GM06990 (cell line): Measurements from ENCODE around the gene PIK3AP1.
A peak's percentile ranks its signal among the peaks of the same experiment; 100 is the strongest.
"Not testable (repeated sequence)": the region's sequence is repeated elsewhere in the genome, so short reads cannot be mapped to it uniquely, and the experiment has no call there.

Experiments used
- DNase-seq: peaks from one replicate; pipeline ENCODE4 v3.0.0-alpha.2; 2011; ENCODE audit not compliant: insufficient read length; ENCODE audit errors: extremely low read depth
- H3K27me3 ChIP-seq: replicated peaks from 2 replicates; pipeline ENCODE4 v1.6.0; 2011; ENCODE audit warnings: low read length; ENCODE audit not compliant: control insufficient read depth, insufficient read depth
- H3K36me3 ChIP-seq: 2 replicates; pipeline ENCODE4 v1.5.1; 2011; ENCODE audit warnings: low read length; ENCODE audit not compliant: control insufficient read depth, insufficient read depth
- H3K4me3 ChIP-seq: replicated peaks from 2 replicates; pipeline ENCODE4 v1.5.1; 2011; ENCODE audit warnings: low read depth, mild to moderate bottlenecking, control low read depth, low read length
- TF ChIP-seq, protein P1 (sequence below): IDR thresholded peaks from 2 replicates; pipeline ENCODE4 v1.5.1; 2011; ENCODE audit warnings: low read length, control low read depth, mild to moderate bottlenecking, inconsistent platforms; ENCODE audit not compliant: insufficient read depth, poor library complexity, severe bottlenecking

PIK3AP1 gene

GRCh38 chr10:96699613-96700012 is 20.7 kb downstream of the PIK3AP1 start:
- Histone ChIP-seq H3K27me3 (no peaks in the 10 kb centered on the region), H3K36me3 (no peaks in the 10 kb centered on the region), H3K4me3 (peak overlapping the region; percentile 61)
- TF ChIP-seq, protein P1, sequence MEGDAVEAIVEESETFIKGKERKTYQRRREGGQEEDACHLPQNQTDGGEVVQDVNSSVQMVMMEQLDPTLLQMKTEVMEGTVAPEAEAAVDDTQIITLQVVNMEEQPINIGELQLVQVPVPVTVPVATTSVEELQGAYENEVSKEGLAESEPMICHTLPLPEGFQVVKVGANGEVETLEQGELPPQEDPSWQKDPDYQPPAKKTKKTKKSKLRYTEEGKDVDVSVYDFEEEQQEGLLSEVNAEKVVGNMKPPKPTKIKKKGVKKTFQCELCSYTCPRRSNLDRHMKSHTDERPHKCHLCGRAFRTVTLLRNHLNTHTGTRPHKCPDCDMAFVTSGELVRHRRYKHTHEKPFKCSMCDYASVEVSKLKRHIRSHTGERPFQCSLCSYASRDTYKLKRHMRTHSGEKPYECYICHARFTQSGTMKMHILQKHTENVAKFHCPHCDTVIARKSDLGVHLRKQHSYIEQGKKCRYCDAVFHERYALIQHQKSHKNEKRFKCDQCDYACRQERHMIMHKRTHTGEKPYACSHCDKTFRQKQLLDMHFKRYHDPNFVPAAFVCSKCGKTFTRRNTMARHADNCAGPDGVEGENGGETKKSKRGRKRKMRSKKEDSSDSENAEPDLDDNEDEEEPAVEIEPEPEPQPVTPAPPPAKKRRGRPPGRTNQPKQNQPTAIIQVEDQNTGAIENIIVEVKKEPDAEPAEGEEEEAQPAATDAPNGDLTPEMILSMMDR: no peak
- DNase-seq: no peak

DNA sequence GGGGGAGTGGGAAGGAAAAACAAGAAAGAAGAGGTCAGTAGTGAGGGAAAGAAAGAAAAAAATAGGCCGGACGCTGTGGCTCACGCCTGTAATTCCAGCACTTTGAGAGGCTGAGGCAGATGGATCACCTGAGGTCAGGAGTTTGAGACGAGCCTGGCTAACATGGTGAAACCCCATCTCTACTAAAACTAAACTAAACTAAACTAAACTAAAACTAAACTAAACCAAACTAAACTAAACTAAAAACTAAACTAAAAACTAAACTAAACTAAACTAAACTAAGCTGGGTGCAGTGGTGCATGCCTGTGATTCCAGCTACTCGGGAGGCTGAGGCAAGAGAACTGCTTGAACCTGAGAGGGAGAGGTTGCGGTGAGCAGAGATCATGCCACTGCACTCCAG is 22.0 kb downstream of the PIK3AP1 start:
- H3K27me3 ChIP-seq, H3K36me3 ChIP-seq, DNase-seq: not testable (repeated sequence)
- H3K4me3 ChIP-seq: peak overlapping the region; percentile 51

DNA sequence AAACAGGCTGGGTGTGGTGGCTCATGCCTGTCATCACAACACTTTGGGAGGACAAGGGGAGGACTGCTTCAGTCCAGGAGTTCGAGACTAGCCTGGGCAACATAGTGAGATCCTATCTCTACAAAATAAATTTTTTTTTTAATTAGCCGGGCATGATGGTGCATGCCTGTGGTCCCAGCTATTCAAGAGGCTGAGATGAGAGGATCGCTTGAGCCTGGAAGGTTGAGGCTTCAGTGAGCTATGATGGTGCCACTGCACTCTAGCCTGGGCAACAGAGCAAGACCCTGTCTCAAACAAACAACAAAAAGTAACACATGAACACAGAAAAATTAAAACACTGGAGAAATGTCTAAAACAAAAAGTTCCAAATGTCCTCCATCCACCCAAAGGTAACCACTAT is 22.9 kb downstream of the PIK3AP1 start:
- DNase-seq: no peak
- Histone ChIP-seq H3K4me3 (peak overlapping the region; percentile 43), H3K36me3 (no peaks in the 10 kb centered on the region; the same call in 1 of the 2 replicates), H3K27me3 (no peaks in the 10 kb centered on the region)
- TF ChIP-seq, protein P1: no peak

GRCh38 chr10:96696845-96697425 is 23.4 kb downstream of the PIK3AP1 start:
- DNase-seq: peak; percentile 44
- Histone ChIP-seq H3K27me3 (no peaks in the 10 kb centered on the region), H3K4me3 (peak overlapping the region; percentile 43), H3K36me3 (no peaks in the 10 kb centered on the region; the same call in 1 of the 2 replicates)
- TF ChIP-seq, protein P1: no peak

DNA sequence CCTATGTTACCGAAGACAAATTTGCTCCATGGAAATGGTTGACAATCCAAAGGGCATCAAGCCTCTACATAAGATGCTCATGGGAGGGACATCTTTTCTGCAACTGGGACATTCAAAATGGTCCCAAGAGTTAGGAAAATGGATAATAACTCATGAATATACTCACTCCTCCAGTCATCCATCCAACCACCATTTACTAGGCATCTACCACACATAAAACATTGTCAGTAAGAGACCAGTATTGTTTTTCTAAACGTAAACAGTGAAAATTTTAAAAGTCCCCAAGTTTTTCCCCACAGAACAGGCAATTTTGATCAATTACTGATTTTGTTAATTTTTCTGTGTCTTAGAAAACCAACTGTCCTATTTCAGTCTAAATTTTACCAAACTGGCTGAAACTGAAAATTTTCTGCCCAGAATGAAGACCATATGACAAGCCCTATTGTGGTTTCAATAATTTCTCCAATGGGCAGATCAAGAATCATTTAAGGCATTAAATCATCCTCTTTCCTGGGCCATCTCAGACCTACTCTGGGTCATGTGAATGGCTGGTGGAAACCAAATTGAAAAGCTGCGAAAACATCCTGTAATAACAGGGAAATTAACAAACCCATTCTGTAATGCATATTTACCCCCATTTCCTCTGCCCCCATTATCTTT is 24.2 kb downstream of the PIK3AP1 start:
- H3K4me3 ChIP-seq: peak overlapping the region; percentile 43; the same call in 1 of the 2 replicates
- DNase-seq: no peak
- H3K27me3 ChIP-seq: no peaks in the 10 kb centered on the region
- TF ChIP-seq, protein P1: no peak
- H3K36me3 ChIP-seq: no peaks in the 10 kb centered on the region; the same call in 1 of the 2 replicates

- Histone ChIP-seq H3K36me3 (no peaks in the 10 kb centered on the region; the same call in 1 of the 2 replicates), H3K4me3 (peak overlapping the region; percentile 27; the same call in 1 of the 2 replicates), H3K27me3 (no peaks in the 10 kb centered on the region)
- DNase-seq: no peak
- TF ChIP-seq, protein P1: no peak
Measured at GRCh38 chr10:96695366-96695765, 24.9 kb downstream of the PIK3AP1 start.
